SK-N-MC (cell line): Measurements from ENCODE around the gene CADPS2.

Experiments used
- EZH2 ChIP-seq: fragments of 200-600 bp; sonication (generic); IDR thresholded peaks from one replicate; pipeline ENCODE4 v1.6.1; 2017; ENCODE audit warnings: antibody characterized with exemption
- FOXP2 ChIP-seq: optimal IDR thresholded peaks from 2 replicates; pipeline ENCODE3; 2011; ENCODE audit warnings: mild to moderate bottlenecking, moderate library complexity; ENCODE audit not compliant: insufficient read depth; ENCODE audit errors: extremely low read length, control extremely low read depth
- POLR2AphosphoS5 ChIP-seq: IDR thresholded peaks from 2 replicates; pipeline ENCODE4 v1.6.1; 2012; ENCODE audit warnings: mild to moderate bottlenecking, low read depth, low read length, borderline replicate concordance

DNA sequence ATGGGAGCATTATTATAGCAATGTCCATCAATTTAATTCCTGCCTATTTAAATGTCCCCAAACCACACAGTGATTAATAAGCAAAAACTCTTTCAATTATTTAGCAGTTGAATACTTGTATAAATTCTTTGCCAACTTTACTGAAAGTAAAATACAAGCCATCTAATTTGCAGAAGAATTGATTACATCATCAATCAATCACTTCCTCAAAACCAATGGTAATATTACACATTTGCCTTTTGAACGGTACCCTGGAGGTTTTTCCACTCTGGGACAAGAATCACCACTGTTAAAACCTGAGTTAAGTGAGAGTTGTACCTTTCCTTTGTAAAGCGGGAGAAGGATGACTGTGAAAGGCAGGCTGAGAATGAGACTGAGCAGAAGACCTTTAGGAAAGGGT is 280.3 kb downstream of the CADPS2 start:
- TF ChIP-seq EZH2: no peak
- TF ChIP-seq POLR2AphosphoS5: no peak
- TF ChIP-seq FOXP2: no peak
